HL-60 (cell line): ENCODE measurements around the gene HOATZ.

ENCODE experiments used
- DNase-seq, 2 experiments: peaks; one replicate each; pipeline ENCODE4 v3.0.0-alpha.2; 2010 to 2020; ENCODE audit warnings: low read depth in 1 of 2, low spot score in 1 of 2
- H3K27ac ChIP-seq: fragments of 250-450 bp; sonication (Bioruptor Pico); replicated peaks from 2 replicates; pipeline ENCODE4 v1.5.1; 2020; ENCODE audit warnings: mild to moderate bottlenecking, moderate library complexity
- H3K27me3 ChIP-seq: fragments of 250-450 bp; sonication (Bioruptor Pico); 2 replicates; pipeline ENCODE4 v1.5.1; 2021; ENCODE audit warnings: mild to moderate bottlenecking, moderate library complexity; ENCODE audit not compliant: insufficient read depth, poor library complexity, severe bottlenecking
- H3K4me3 ChIP-seq: replicated peaks from 2 replicates; pipeline ENCODE4 v1.5.1; 2011; ENCODE audit warnings: mild to moderate bottlenecking, control low read depth, low read length; ENCODE audit not compliant: insufficient read depth
- GABPA ChIP-seq: IDR thresholded peaks from 2 replicates; pipeline ENCODE4 v1.6.1; 2012; ENCODE audit warnings: low read depth
- POLR2AphosphoS5 ChIP-seq: IDR thresholded peaks from 2 replicates; pipeline ENCODE4 v1.6.1; 2012; ENCODE audit warnings: low read depth
- SPI1 ChIP-seq: IDR thresholded peaks from 2 replicates; pipeline ENCODE4 v1.6.1; 2012; ENCODE audit warnings: low read depth, mild to moderate bottlenecking, borderline replicate concordance
- TF ChIP-seq, protein P1 (sequence below): IDR thresholded peaks from one replicate; pipeline ENCODE4 v1.5.1; 2011; ENCODE audit warnings: low read length, control low read depth, inconsistent platforms; ENCODE audit not compliant: insufficient read depth
- TF ChIP-seq, protein P2 (sequence below): IDR thresholded peaks from 2 replicates; pipeline ENCODE4 v1.6.1; 2012; ENCODE audit warnings: low read depth; ENCODE audit not compliant: insufficient replicate concordance

The HOATZ gene

DNA sequence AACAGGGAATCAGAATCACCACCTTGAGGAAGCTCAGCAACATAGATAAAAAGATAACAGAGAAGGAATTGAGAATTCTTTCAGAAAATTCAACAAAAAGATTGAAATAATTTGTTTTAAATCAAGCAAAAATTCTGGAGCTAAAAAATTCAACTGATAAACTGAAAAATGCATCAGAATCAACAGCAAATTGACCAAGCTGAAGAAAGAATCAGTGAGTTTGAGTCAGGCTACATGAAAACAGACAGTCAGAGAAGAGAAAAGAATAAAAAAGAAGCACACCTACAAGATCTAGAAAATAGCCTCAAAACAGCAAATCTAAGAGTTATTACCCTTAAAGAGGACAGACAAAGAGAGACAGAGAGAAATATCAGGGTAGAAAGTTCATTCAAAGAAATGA lies 31.1 kb upstream of the HOATZ start:
- Histone ChIP-seq H3K27me3 (no peaks in the 10 kb centered on the region), H3K4me3 (no peak overlapping the region), H3K27ac (no peak overlapping the region)
- TF ChIP-seq, protein P1, sequence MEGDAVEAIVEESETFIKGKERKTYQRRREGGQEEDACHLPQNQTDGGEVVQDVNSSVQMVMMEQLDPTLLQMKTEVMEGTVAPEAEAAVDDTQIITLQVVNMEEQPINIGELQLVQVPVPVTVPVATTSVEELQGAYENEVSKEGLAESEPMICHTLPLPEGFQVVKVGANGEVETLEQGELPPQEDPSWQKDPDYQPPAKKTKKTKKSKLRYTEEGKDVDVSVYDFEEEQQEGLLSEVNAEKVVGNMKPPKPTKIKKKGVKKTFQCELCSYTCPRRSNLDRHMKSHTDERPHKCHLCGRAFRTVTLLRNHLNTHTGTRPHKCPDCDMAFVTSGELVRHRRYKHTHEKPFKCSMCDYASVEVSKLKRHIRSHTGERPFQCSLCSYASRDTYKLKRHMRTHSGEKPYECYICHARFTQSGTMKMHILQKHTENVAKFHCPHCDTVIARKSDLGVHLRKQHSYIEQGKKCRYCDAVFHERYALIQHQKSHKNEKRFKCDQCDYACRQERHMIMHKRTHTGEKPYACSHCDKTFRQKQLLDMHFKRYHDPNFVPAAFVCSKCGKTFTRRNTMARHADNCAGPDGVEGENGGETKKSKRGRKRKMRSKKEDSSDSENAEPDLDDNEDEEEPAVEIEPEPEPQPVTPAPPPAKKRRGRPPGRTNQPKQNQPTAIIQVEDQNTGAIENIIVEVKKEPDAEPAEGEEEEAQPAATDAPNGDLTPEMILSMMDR: no peak
- TF ChIP-seq GABPA (no peak), SPI1 (no peak), POLR2AphosphoS5 (no peak)
- TF ChIP-seq, protein P2, sequence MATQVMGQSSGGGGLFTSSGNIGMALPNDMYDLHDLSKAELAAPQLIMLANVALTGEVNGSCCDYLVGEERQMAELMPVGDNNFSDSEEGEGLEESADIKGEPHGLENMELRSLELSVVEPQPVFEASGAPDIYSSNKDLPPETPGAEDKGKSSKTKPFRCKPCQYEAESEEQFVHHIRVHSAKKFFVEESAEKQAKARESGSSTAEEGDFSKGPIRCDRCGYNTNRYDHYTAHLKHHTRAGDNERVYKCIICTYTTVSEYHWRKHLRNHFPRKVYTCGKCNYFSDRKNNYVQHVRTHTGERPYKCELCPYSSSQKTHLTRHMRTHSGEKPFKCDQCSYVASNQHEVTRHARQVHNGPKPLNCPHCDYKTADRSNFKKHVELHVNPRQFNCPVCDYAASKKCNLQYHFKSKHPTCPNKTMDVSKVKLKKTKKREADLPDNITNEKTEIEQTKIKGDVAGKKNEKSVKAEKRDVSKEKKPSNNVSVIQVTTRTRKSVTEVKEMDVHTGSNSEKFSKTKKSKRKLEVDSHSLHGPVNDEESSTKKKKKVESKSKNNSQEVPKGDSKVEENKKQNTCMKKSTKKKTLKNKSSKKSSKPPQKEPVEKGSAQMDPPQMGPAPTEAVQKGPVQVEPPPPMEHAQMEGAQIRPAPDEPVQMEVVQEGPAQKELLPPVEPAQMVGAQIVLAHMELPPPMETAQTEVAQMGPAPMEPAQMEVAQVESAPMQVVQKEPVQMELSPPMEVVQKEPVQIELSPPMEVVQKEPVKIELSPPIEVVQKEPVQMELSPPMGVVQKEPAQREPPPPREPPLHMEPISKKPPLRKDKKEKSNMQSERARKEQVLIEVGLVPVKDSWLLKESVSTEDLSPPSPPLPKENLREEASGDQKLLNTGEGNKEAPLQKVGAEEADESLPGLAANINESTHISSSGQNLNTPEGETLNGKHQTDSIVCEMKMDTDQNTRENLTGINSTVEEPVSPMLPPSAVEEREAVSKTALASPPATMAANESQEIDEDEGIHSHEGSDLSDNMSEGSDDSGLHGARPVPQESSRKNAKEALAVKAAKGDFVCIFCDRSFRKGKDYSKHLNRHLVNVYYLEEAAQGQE: no peak
- DNase-seq: no peak

DNA sequence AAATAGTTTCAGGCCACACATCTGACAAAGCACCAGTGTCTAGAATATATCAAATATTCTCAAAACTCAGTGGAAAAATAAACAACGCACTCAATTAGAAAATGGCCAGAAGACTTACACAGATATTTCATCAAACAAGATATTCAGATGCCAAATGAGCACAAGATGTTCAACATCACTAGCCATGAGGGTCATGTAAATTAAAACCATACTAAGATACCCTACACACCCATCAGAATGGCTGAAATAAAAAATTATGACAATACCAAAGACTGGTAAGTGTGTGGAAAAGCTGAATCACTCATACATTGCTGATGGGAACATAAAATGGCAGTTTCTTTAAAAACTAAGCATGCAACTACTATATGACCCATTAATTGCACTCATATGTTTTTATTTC lies 24.1 kb upstream of the HOATZ start:
- DNase-seq: no peak
- H3K27me3 ChIP-seq: peaks cover 6% of the 10 kb centered on the region
- no peak for TF ChIP-seq GABPA
- TF ChIP-seq, protein P1: no peak
- TF ChIP-seq, protein P2: no peak
- no peak for TF ChIP-seq SPI1
- TF ChIP-seq POLR2AphosphoS5: no peak
- no peak overlapping the region for H3K4me3 ChIP-seq
- no peak overlapping the region for H3K27ac ChIP-seq

DNA sequence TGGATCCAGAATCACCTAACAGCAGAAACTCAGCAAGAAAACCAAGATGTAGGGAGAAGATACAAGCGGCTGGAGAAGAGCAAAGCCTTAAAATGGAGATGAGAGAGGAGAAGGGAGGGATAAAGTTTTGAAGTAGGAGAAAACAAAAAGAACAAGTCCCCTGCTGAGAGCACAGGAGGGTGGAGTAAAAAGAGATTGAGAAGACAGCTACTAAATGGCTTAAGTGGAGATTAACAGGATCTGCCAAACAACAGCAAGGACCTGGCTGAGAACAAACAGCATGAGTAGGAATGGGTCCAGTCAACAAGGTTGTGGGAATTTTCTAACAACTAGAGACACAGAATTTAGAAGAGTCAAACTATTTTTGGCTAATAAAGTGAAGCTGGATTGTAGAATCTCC lies 20.5 kb upstream of the HOATZ start:
- DNase-seq: no peak
- peaks cover 14% of the 10 kb centered on the region for H3K27me3 ChIP-seq
- H3K27ac ChIP-seq: no peak overlapping the region
- no peak overlapping the region for H3K4me3 ChIP-seq
- TF ChIP-seq POLR2AphosphoS5: no peak
- TF ChIP-seq, protein P1: no peak
- TF ChIP-seq GABPA: no peak
- TF ChIP-seq SPI1: no peak
- TF ChIP-seq, protein P2: no peak
